Trophoblast cell (in vitro differentiated cells and primary cell): ENCODE results near the gene MAB21L3.

Experiments
- DNase-seq, 2 donors: peaks; one replicate each; pipeline ENCODE4 v3.0.0-alpha.2; 2016
- H2AFZ ChIP-seq: 2 replicates; pipeline ENCODE4 v1.6.1; 2013; ENCODE audit warnings: low read length, moderate library complexity, mild to moderate bottlenecking; ENCODE audit not compliant: insufficient read depth, poor library complexity
- H2AK5ac ChIP-seq: 2 replicates; pipeline ENCODE4 v1.6.1; 2013; ENCODE audit warnings: mild to moderate bottlenecking, low read length
- H2BK120ac ChIP-seq: 2 replicates; pipeline ENCODE4 v1.6.1; 2013; ENCODE audit warnings: low read length, mild to moderate bottlenecking, moderate library complexity; ENCODE audit not compliant: insufficient read depth, poor library complexity
- H2BK12ac ChIP-seq: 2 replicates; pipeline ENCODE4 v1.6.1; 2013; ENCODE audit warnings: mild to moderate bottlenecking, low read length, moderate library complexity
- H2BK5ac ChIP-seq: 2 replicates; pipeline ENCODE4 v1.6.1; 2013; ENCODE audit warnings: low read length, low read depth, moderate library complexity, mild to moderate bottlenecking; ENCODE audit not compliant: poor library complexity
- H3K14ac ChIP-seq: 2 replicates; pipeline ENCODE4 v1.6.1; 2013; ENCODE audit warnings: mild to moderate bottlenecking, low read length
- H3K18ac ChIP-seq: 2 replicates; pipeline ENCODE4 v1.6.1; 2013; ENCODE audit warnings: mild to moderate bottlenecking, low read length
- H3K23ac ChIP-seq: 2 replicates; pipeline ENCODE4 v1.6.1; 2013; ENCODE audit warnings: low read length
- H3K27ac ChIP-seq: 2 replicates; pipeline ENCODE4 v1.5.1; 2013; ENCODE audit warnings: low read depth, mild to moderate bottlenecking, inconsistent platforms, low read length, moderate library complexity
- H3K27me3 ChIP-seq: 2 replicates; pipeline ENCODE4 v1.6.1; 2013; ENCODE audit warnings: inconsistent platforms, mild to moderate bottlenecking, low read length, moderate library complexity; ENCODE audit not compliant: insufficient read depth
- H3K36me3 ChIP-seq, 2 experiments: 1 replicate in 1 of 2; 2 replicates in 1 of 2; pipeline ENCODE4 v1.6.1; 2013; ENCODE audit warnings: low read length in 2 of 2, mild to moderate bottlenecking in 2 of 2, moderate library complexity in 1 of 2; ENCODE audit not compliant: insufficient read depth in 2 of 2, control insufficient read depth in 1 of 2
- H3K4ac ChIP-seq: 2 replicates; pipeline ENCODE4 v1.6.1; 2013; ENCODE audit warnings: low read depth, mild to moderate bottlenecking, low read length, moderate library complexity
- H3K4me1 ChIP-seq, 2 experiments: 1 replicate in 1 of 2; 2 replicates in 1 of 2; pipeline ENCODE4 v1.6.1; 2013; ENCODE audit warnings: low read length in 2 of 2, mild to moderate bottlenecking in 2 of 2, moderate library complexity in 1 of 2; ENCODE audit not compliant: insufficient read depth in 2 of 2, control insufficient read depth in 1 of 2
- H3K4me2 ChIP-seq: 2 replicates; pipeline ENCODE4 v1.6.1; 2013; ENCODE audit warnings: inconsistent platforms, mild to moderate bottlenecking, low read length, moderate library complexity
- H3K4me3 ChIP-seq: 2 replicates; pipeline ENCODE4 v1.5.1; 2013; ENCODE audit warnings: mild to moderate bottlenecking, low read depth, low read length, inconsistent platforms
- H3K79me1 ChIP-seq: one replicate; pipeline ENCODE4 v1.6.1; 2013; ENCODE audit warnings: low read length
- H3K79me2 ChIP-seq: 2 replicates; pipeline ENCODE4 v1.6.1; 2013; ENCODE audit warnings: low read length, mild to moderate bottlenecking; ENCODE audit not compliant: control insufficient read depth, insufficient read depth, poor library complexity
- H3K9ac ChIP-seq: 2 replicates; pipeline ENCODE4 v1.6.1; 2013; ENCODE audit warnings: mild to moderate bottlenecking, low read length
- H3K9me3 ChIP-seq: 2 replicates; pipeline ENCODE4 v1.6.1; 2013; ENCODE audit warnings: low read depth, mild to moderate bottlenecking, control low read depth, inconsistent platforms, low read length; ENCODE audit not compliant: insufficient read depth
- H4K12ac ChIP-seq: 2 replicates; pipeline ENCODE4 v1.6.1; 2013; ENCODE audit warnings: low read depth, mild to moderate bottlenecking, low read length, moderate library complexity
- H4K8ac ChIP-seq: 2 replicates; pipeline ENCODE4 v1.6.1; 2013; ENCODE audit warnings: low read depth, mild to moderate bottlenecking, low read length, moderate library complexity
- H4K91ac ChIP-seq: one replicate; pipeline ENCODE4 v1.6.1; 2013; ENCODE audit warnings: low read depth, mild to moderate bottlenecking, low read length, moderate library complexity
- WGBS: extraction: QIAGEN DNeasy Blood & Tissue Kit; methylation state at CpG from one replicate; pipeline ENCODE4 v1.1.7; 2013; ENCODE audit warnings: missing lambda C conversion rate; ENCODE audit not compliant: insufficient read length, insufficient coverage; ENCODE audit errors: extremely low coverage; 5-methylcytosine and 5-hydroxymethylcytosine counted together

Gene MAB21L3

DNA sequence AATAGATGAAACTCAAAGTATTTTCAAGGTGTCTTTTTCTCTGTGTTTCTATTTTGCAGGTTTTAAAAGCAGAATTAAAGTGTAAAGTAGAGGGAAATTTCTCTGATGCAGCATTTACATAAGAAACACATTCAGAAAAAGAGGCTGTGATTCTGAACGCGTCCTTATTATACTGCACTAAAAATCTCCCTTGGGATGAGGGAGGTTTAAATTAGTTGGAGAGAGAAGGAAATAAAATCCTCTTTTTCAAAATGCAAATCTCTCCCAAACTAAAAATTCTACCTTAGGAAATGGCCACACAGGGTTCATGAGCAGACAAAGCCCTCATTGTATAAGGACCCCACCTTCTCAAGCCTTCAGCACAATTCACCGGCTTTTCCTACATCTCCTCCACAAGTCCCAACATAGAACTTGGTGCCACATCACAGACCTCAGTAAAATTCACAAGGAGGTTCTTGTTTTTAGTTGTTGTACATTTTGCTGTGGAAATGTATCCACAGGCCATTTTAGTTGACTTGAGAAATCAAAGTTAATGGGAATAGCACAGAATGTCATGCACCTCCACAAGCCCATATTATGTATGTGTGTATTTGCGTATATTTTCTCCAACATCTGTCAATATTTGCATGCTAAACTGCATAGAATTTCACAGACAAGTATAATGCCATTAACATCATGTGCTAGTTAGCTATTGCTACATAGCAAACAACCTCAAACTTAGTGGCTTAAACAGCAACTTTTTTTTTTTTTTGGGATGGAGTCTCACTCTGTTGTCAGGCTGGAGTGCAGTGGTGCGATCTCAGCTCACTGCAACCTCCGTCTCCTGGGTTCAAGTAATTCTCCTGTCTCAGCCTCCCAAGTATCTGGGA is 59.8 kb downstream of the MAB21L3 start:
- Histone ChIP-seq H2AFZ (no peak overlapping the region), H3K4me3 (no peak overlapping the region), H3K27me3 (no peaks in the 10 kb centered on the region), H3K14ac (no peak overlapping the region), H2BK120ac (no peak overlapping the region), H2BK5ac (no peak overlapping the region), H3K4ac (no peak overlapping the region), H4K8ac (no peak overlapping the region), H3K4me2 (no peak overlapping the region), H3K18ac (no peak overlapping the region), H3K9ac (no peak overlapping the region), H2AK5ac (no peak overlapping the region), H3K23ac (no peak overlapping the region), H4K12ac (no peak overlapping the region), H4K91ac (no peak overlapping the region), H3K36me3 (no peaks in the 10 kb centered on the region), H3K9me3 (no peaks in the 10 kb centered on the region), H3K4me1 (peaks cover 13 to 20% of the 10 kb centered on the region in 2 experiments), H3K27ac (no peak overlapping the region), H3K79me1 (peaks cover 6% of the 10 kb centered on the region), H3K79me2 (no peaks in the 10 kb centered on the region), H2BK12ac (no peak overlapping the region)
- WGBS = no CpG with 5 or more reads among the region's 6 CpGs
- no peak for DNase-seq

DNA sequence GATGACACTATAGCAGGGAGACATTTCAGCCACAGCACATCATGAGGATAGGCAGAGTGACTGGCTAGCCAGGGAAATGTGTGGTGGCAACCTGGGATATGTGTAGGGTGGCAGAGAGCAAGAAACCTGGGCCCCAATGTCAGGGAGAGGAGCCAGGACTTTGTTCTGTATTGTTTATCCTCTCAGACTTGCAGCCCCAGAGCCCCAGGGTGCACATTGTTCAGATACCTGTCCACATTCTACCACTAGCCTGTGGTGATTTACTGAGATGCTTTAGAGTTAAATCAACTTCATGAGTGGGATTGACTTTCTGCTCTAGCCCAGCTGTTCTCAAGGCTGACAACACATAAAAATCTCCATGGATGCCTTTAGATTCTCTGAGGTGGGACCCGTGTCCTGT is 61.5 kb downstream of the MAB21L3 start:
- peak; percentile 62 to 76 for DNase-seq
- no peak overlapping the region for H4K91ac ChIP-seq
- H2BK120ac ChIP-seq = no peak overlapping the region
- no peak overlapping the region for H3K4ac ChIP-seq
- H3K27me3 ChIP-seq = no peaks in the 10 kb centered on the region
- H3K23ac ChIP-seq = no peak overlapping the region
- no peak overlapping the region for H2AK5ac ChIP-seq
- no peak overlapping the region for H2AFZ ChIP-seq
- no peak overlapping the region for H4K8ac ChIP-seq
- H3K36me3 ChIP-seq = no peaks in the 10 kb centered on the region
- no peak overlapping the region for H2BK5ac ChIP-seq
- peaks cover 6% of the 10 kb centered on the region for H3K79me1 ChIP-seq
- no peak overlapping the region for H3K4me3 ChIP-seq
- no peak overlapping the region for H3K4me2 ChIP-seq
- WGBS = no CpG with 5 or more reads among the region's 1 CpG
- no peak overlapping the region for H3K9ac ChIP-seq
- H3K14ac ChIP-seq = no peak overlapping the region
- no peaks in the 10 kb centered on the region for H3K79me2 ChIP-seq
- no peak overlapping the region for H4K12ac ChIP-seq
- H3K18ac ChIP-seq = no peak overlapping the region
- no peaks in the 10 kb centered on the region for H3K9me3 ChIP-seq
- H3K27ac ChIP-seq = no peak overlapping the region
- H3K4me1 ChIP-seq = peaks cover 10 to 16% of the 10 kb centered on the region in 2 experiments
- no peak overlapping the region for H2BK12ac ChIP-seq

DNA sequence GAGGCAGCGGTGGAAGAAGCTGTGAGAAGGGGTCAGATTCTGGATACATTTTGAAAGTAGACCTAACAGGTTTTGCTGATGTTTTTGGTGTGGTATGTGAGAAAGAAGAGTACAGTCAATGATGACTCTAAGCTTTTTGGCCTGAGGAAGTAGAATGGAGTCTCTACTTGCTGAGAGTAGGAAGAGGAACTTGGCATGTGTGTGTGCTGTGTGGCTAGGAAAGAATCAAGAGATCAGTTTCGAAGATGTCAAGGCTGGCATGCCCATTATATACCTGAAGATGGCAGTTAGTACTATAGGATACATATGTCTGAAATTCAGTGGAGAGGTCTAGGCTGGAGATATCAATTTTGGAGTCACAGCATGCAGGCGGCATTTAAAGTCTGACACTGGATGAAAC is 64.4 kb downstream of the MAB21L3 start:
- H2BK5ac ChIP-seq = no peak overlapping the region
- no peaks in the 10 kb centered on the region for H3K9me3 ChIP-seq
- no peak overlapping the region for H3K4ac ChIP-seq
- H4K12ac ChIP-seq = no peak overlapping the region
- H3K79me2 ChIP-seq = no peaks in the 10 kb centered on the region
- no peaks in the 10 kb centered on the region for H3K27me3 ChIP-seq
- no peak overlapping the region for H2BK12ac ChIP-seq
- peaks cover 7 to 10% of the 10 kb centered on the region in 2 experiments for H3K4me1 ChIP-seq
- H2BK120ac ChIP-seq = no peak overlapping the region
- H4K91ac ChIP-seq = no peak overlapping the region
- no peak overlapping the region for H4K8ac ChIP-seq
- H3K14ac ChIP-seq = no peak overlapping the region
- H3K23ac ChIP-seq = no peak overlapping the region
- H3K18ac ChIP-seq = no peak overlapping the region
- H3K9ac ChIP-seq = no peak overlapping the region
- no peak for DNase-seq
- H3K27ac ChIP-seq = no peak overlapping the region
- H2AK5ac ChIP-seq = no peak overlapping the region
- H3K4me2 ChIP-seq = no peak overlapping the region
- H3K4me3 ChIP-seq = no peak overlapping the region
- WGBS = no CpG with 5 or more reads among the region's 3 CpGs
- H3K79me1 ChIP-seq = no peaks in the 10 kb centered on the region
- H3K36me3 ChIP-seq = no peaks in the 10 kb centered on the region
- H2AFZ ChIP-seq = no peak overlapping the region

DNA sequence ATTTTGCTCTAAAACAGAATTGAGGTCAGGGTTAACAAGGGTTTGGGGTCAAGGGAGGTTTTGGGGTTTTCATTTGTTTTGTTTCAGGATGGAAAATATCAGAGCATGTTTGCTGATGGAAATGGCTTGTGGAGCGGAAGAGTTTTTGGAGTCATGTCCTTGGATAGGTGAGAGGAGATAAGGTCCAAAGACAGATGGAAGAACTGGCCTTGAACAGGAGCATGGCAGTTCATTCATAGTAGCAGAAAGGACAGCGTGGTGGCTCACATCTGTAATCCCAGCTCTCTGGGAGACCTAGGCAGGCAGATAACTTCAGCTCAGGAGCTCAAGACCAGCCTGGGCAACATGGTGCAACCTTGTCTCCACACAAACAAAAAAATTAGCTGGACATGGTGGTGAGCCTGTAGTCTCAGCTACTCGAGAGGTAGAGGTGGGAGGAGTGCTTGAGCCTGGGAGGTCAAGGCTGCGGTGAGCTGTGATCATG is 65.1 kb downstream of the MAB21L3 start:
- H3K9ac ChIP-seq = no peak overlapping the region
- WGBS = no CpG with 5 or more reads among the region's 4 CpGs
- no peak overlapping the region for H2BK12ac ChIP-seq
- no peak overlapping the region for H3K23ac ChIP-seq
- no peak overlapping the region for H3K18ac ChIP-seq
- H2AFZ ChIP-seq = no peak overlapping the region
- no peak overlapping the region for H3K14ac ChIP-seq
- no peak overlapping the region for H4K8ac ChIP-seq
- H2BK5ac ChIP-seq = no peak overlapping the region
- H4K91ac ChIP-seq = no peak overlapping the region
- H3K27ac ChIP-seq = no peak overlapping the region
- H3K27me3 ChIP-seq = no peaks in the 10 kb centered on the region
- H3K4ac ChIP-seq = no peak overlapping the region
- H3K79me1 ChIP-seq = no peaks in the 10 kb centered on the region
- H3K4me1 ChIP-seq = peaks cover 9 to 10% of the 10 kb centered on the region in 2 experiments
- no peak overlapping the region for H2BK120ac ChIP-seq
- H4K12ac ChIP-seq = no peak overlapping the region
- no peak for DNase-seq
- no peaks in the 10 kb centered on the region for H3K36me3 ChIP-seq
- H3K9me3 ChIP-seq = peaks cover 2% of the 10 kb centered on the region
- H3K4me3 ChIP-seq = no peak overlapping the region
- no peaks in the 10 kb centered on the region for H3K79me2 ChIP-seq
- H2AK5ac ChIP-seq = no peak overlapping the region
- no peak overlapping the region for H3K4me2 ChIP-seq
